K562 (cell line): ENCODE data around the gene GLMN. TPM values are rescaled to one million over a fixed set of nuclear protein-coding genes. Genes with fewer than 3 reads are reported as not detected.

Experiments used
- ATAC-seq: fragments of 200-7000 bp; cut with Tn5 transposase; 3 replicates; pipeline ENCODE4 v1.9.1; 2020; ENCODE audit warnings: moderate library complexity
- BruUV-seq: library from RNA; stranded (reverse); fragments of 400-500 nt; replicated peaks from 2 replicates; lab custom pipeline; 2021; lab: Mats Ljungman, UMichigan
- CTCF ChIA-PET: fragments of 300-600 bp; formaldehyde crosslinking; extraction: SDS; loops from one replicate; lab custom pipeline; 2021; ENCODE audit warnings: low intra/inter-chr PET ratio; lab: Yijun Ruan, JAX
- POLR2A ChIA-PET: fragments of 300-600, 350-650 bp; sonication (Branson Sonifier 250); formaldehyde crosslinking; extraction: SDS; loops from one replicate; lab custom pipeline; 2021; ENCODE audit warnings: antibody characterized with exemption, inconsistent platforms; lab: Yijun Ruan, JAX
- DNase-seq, 4 experiments: peaks; one replicate each; pipeline versions ENCODE4 v3.0.0 to v3.0.0-alpha.2; 2011 to 2018; ENCODE audit warnings: low spot score in 3 of 4, mixed read lengths in 3 of 4; ENCODE audit errors: extremely low read depth in 1 of 4
- FAIRE-seq: peaks from 2 replicates; lab custom pipeline; 2011; peaks lifted over from hg19 to GRCh38; lab: Jason Lieb, UNC
- H2AFZ ChIP-seq: 2 replicates; pipeline ENCODE4 v1.6.0; 2011; ENCODE audit warnings: low read depth, low read length, control low read depth, inconsistent platforms
- H3K27ac ChIP-seq: fragments of 200-600 bp; 3 replicates; pipeline ENCODE4 v1.8.0; 2011; ENCODE audit warnings: low read depth, mild to moderate bottlenecking, control low read depth, inconsistent platforms, low read length, moderate library complexity, mixed read lengths; ENCODE audit errors: extremely low read depth
- H3K27me3 ChIP-seq, 2 experiments: fragments of 300-600 bp in 1 of 2; 2 replicates in 1 of 2; 3 replicates in 1 of 2; pipeline versions ENCODE4 v1.6.0 to v1.8.0; 2011; ENCODE audit warnings: inconsistent platforms in 2 of 2, low read length in 2 of 2, mild to moderate bottlenecking in 1 of 2, mixed read lengths in 1 of 2, moderate library complexity in 1 of 2; ENCODE audit not compliant: control insufficient read depth in 2 of 2, insufficient read depth in 2 of 2
- H3K36me3 ChIP-seq: fragments of 300-600 bp; 3 replicates; pipeline ENCODE4 v1.8.0; 2011; ENCODE audit warnings: mild to moderate bottlenecking, low read length, inconsistent platforms; ENCODE audit not compliant: control insufficient read depth, insufficient read depth
- H3K4me1 ChIP-seq, 2 experiments: fragments of 200-600 bp in 1 of 2; replicated peaks in 1 of 2; 2 replicates in 1 of 2; 3 replicates in 1 of 2; pipeline versions ENCODE4 v1.5.1 to v1.8.0; 2011; ENCODE audit warnings: inconsistent platforms in 2 of 2, low read length in 2 of 2, mild to moderate bottlenecking in 1 of 2, mixed read lengths in 1 of 2, moderate library complexity in 1 of 2; ENCODE audit not compliant: control insufficient read depth in 2 of 2, insufficient read depth in 2 of 2
- H3K4me2 ChIP-seq: 2 replicates; pipeline ENCODE4 v1.6.1; 2011; ENCODE audit warnings: low read length, control low read depth, inconsistent platforms, mixed read lengths; ENCODE audit not compliant: insufficient read depth
- H3K4me3 ChIP-seq: fragments of 200-600 bp; sonication (generic), shearing (Covaris generic); 2 replicates; pipeline ENCODE4 v1.5.1; 2016; ENCODE audit warnings: control low read depth, inconsistent platforms
- H3K79me2 ChIP-seq: fragments of 200-600 bp; 3 replicates; pipeline ENCODE4 v1.8.0; 2011; ENCODE audit warnings: low read length, inconsistent platforms; ENCODE audit not compliant: control insufficient read depth, insufficient read depth
- H3K9ac ChIP-seq, 2 experiments: 2 replicates each; pipeline versions ENCODE4 v1.6.0 to v1.6.1; 2011; ENCODE audit warnings: low read depth in 2 of 2, low read length in 2 of 2, control low read depth in 1 of 2, inconsistent platforms in 1 of 2, mild to moderate bottlenecking in 1 of 2, mixed read lengths in 1 of 2; ENCODE audit not compliant: insufficient read depth in 1 of 2
- H3K9me1 ChIP-seq: one replicate; pipeline ENCODE4 v1.6.0; 2011; ENCODE audit warnings: inconsistent platforms, mild to moderate bottlenecking, low read length, moderate library complexity; ENCODE audit not compliant: control insufficient read depth, insufficient read depth
- H3K9me3 ChIP-seq: replicated peaks from 2 replicates; pipeline ENCODE4 v1.5.1; 2011; ENCODE audit warnings: low read depth, low read length, inconsistent platforms; ENCODE audit not compliant: control insufficient read depth, insufficient read depth
- H4K20me1 ChIP-seq: replicated peaks from 2 replicates; pipeline ENCODE4 v1.6.1; 2011; ENCODE audit warnings: low read length, inconsistent platforms, mixed read lengths; ENCODE audit not compliant: control insufficient read depth, insufficient read depth
- CREBBP ChIP-seq: IDR thresholded peaks from one replicate; pipeline ENCODE4 v1.6.1; 2012; ENCODE audit warnings: low read depth, mild to moderate bottlenecking, control low read depth, inconsistent platforms, low read length
- MLX ChIP-seq, 2 experiments: fragments of 450-650 bp in 1 of 2; sonication (generic) in 1 of 2; formaldehyde crosslinking; conservative IDR thresholded peaks; 2 replicates each; pipeline versions ENCODE4 v1.4.0 to v1.8.1; 2020 to 2022; ENCODE audit warnings: mild to moderate bottlenecking in 1 of 2, missing genetic modification reagents in 1 of 2
- TGIF2 ChIP-seq: sonication (generic); formaldehyde crosslinking; IDR thresholded peaks from 2 replicates; pipeline ENCODE4 v1.8.1; 2022; ENCODE audit warnings: mild to moderate bottlenecking, missing genetic modification reagents, moderate library complexity
- ZFP30 ChIP-seq: fragments of 250-450 bp; sonication (Bioruptor Pico); IDR thresholded peaks from 2 replicates; pipeline ENCODE4 v1.8.0; 2022; ENCODE audit warnings: moderate library complexity, mild to moderate bottlenecking, inconsistent platforms, borderline replicate concordance
- ZHX1 ChIP-seq: fragments of 150-350 bp; conservative IDR thresholded peaks from 2 replicates; pipeline ENCODE4 v1.6.1; 2014; ENCODE audit warnings: low read length
- ZNF551 ChIP-seq: fragments of 250-450 bp; sonication (Bioruptor Pico); IDR thresholded peaks from 2 replicates; pipeline ENCODE4 v1.5.0; 2021; ENCODE audit warnings: mild to moderate bottlenecking, moderate library complexity
- WGBS: fragments of 100-300 bp; shearing (Covaris generic); methylation state at CpG from one replicate; pipeline ENCODE4 v1.1.6; 2016; ENCODE audit warnings: low coverage, mixed read lengths; ENCODE audit not compliant: insufficient coverage; ENCODE audit errors: missing lambda C conversion rate; 5-methylcytosine and 5-hydroxymethylcytosine counted together
- in situ Hi-C: fragments of 300-500 bp; cut with MboI; formaldehyde crosslinking; loops from 4 replicates; pipeline ENCODE4 v1.15.0; 2018; ENCODE audit warnings: inconsistent platforms, mixed read lengths
- intact Hi-C: fragments of 100-400 bp; cut with micrococcal nuclease; formaldehyde crosslinking; loops from 2 replicates; pipeline ENCODE4 v1.14.2; 2022
- polyA plus RNA-seq, 8 experiments: library from polyadenylated mRNA; depleted of rRNA in 4 of 8; stranded (reverse) in 5 of 8; unstranded in 3 of 8; fragments of >200 nt; fragmentation: Nextera tagmentation in 2 of 8; fragmentation: Illumina TruSeq in 1 of 8; extraction: Ambion mirVana in 2 of 8; extraction: Trizol in 1 of 8; gene quantifications; 2 replicates each; pipeline versions ENCODE4 v1.2.1 to v1.2.3, GENCODE V29; 2011 to 2014; ENCODE audit warnings: inconsistent platforms in 1 of 8, missing spikeins in 1 of 8
- total RNA-seq, 7 experiments: library from RNA; depleted of rRNA in 6 of 7; stranded (reverse); fragments of >200 nt in 6 of 7; fragmentation: Illumina TruSeq in 2 of 7; extraction: Trizol in 2 of 7; gene quantifications; 2 replicates each; pipeline versions ENCODE4 v1.2.1 to v1.2.3, GENCODE V29; 2011 to 2021; ENCODE audit warnings: low replicate concordance in 1 of 7
- TF ChIP-seq, protein P1 (sequence below): sonication (generic); formaldehyde crosslinking; IDR thresholded peaks from 2 replicates; pipeline ENCODE4 v1.8.0; 2022; ENCODE audit warnings: missing genetic modification reagents, mild to moderate bottlenecking, borderline replicate concordance

The GLMN gene
- total and polyA plus RNA-seq, 9 of the 15 experiments (the other 6 are each of a cell fraction or from before 2014, with no cell fraction given) = 13.0 to 24.8 (median 19.0) TPM

- H3K9me1 ChIP-seq = no peaks in the 10 kb centered on the region
- 100% methylated on average over 1 of the region's 1 CpG for WGBS
- no peak for TF ChIP-seq ZHX1
- TF ChIP-seq, all 486 proteins: peak for 0
- FAIRE-seq (no peak), ATAC-seq (no peak), DNase-seq (no peak)
- Histone ChIP-seq H3K27ac (no peak overlapping the region), H3K4me2 (no peak overlapping the region), H4K20me1 (no peaks in the 10 kb centered on the region), H3K4me3 (no peak overlapping the region), H3K36me3 (peaks cover 24% of the 10 kb centered on the region; the same call in 2 of the 3 replicates), H3K4me1 (no peaks in the 10 kb centered on the region), H3K9me3 (no peaks in the 10 kb centered on the region), H3K79me2 (no peaks in the 10 kb centered on the region), H2AFZ (no peak overlapping the region), H3K9ac (no peak overlapping the region), H3K27me3 (no peaks in the 10 kb centered on the region)
- intact Hi-C loops (no loop called here), in situ Hi-C loops (no loop called here)
- POLR2A ChIA-PET = no interaction called here
- BruUV-seq = no TSS peak
- CTCF ChIA-PET = no interaction called here
Observed at GRCh38 chr1:92342401-92342800, 43.6 kb upstream of the GLMN start.

DNA sequence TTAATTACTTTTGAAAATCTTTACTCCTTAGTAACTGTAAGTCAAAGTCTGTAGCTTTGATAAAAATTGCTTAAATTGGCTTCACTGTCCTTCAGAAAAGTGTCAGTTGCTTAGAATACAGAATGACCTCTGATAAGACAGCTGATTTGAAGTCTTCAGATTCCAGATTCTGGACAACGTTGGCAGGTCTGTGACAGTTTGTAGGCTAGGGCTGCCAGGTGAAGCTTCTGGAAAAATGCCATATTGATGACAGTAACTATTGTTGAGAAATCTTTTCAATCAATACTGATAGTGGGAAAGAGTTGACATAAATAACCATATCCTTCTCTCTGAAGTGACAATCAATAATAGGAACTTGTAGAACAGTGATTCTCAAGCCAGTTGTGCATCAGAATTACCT is 41.4 kb upstream of the GLMN start:
- WGBS = 42% methylated on average over 1 of the region's 1 CpG
- Histone ChIP-seq H3K27ac (no peak overlapping the region), H3K9me3 (no peaks in the 10 kb centered on the region), H3K36me3 (peaks cover 16% of the 10 kb centered on the region; the same call in 1 of the 3 replicates), H3K79me2 (no peaks in the 10 kb centered on the region), H3K4me2 (no peak overlapping the region), H4K20me1 (no peaks in the 10 kb centered on the region), H3K9me1 (no peaks in the 10 kb centered on the region), H2AFZ (no peak overlapping the region), H3K27me3 (no peaks in the 10 kb centered on the region), H3K4me3 (no peak overlapping the region), H3K9ac (no peak overlapping the region), H3K4me1 (no peaks in the 10 kb centered on the region)
- no peak for FAIRE-seq
- DNase-seq = no peak
- in situ Hi-C loops = no loop called here
- ChIA-PET POLR2A (no interaction called here), CTCF (no interaction called here)
- no TSS peak for BruUV-seq
- intact Hi-C loops = no loop called here
- no peak for ATAC-seq
- TF ChIP-seq, protein P1, sequence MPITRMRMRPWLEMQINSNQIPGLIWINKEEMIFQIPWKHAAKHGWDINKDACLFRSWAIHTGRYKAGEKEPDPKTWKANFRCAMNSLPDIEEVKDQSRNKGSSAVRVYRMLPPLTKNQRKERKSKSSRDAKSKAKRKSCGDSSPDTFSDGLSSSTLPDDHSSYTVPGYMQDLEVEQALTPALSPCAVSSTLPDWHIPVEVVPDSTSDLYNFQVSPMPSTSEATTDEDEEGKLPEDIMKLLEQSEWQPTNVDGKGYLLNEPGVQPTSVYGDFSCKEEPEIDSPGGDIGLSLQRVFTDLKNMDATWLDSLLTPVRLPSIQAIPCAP = no peak
- TF ChIP-seq MLX (CRISPR knock-in tag; conservative IDR thresholded peaks at IDR 0.05) (no peak), CREBBP (no peak), ZFP30 (CRISPR knock-in tag) (no peak), TGIF2 (CRISPR knock-in tag) (no peak), ZNF551 (CRISPR knock-in tag) (no peak)
